HUES6 (cell line): Measurements from ENCODE around the gene ZNF366.

ENCODE experiments used
- H3K27ac ChIP-seq: 2 replicates; pipeline ENCODE4 v1.7.0; 2013; ENCODE audit warnings: low read depth, mild to moderate bottlenecking, low read length, inconsistent platforms
- H3K27me3 ChIP-seq: 2 replicates; pipeline ENCODE4 v1.6.1; 2013; ENCODE audit warnings: low read length; ENCODE audit not compliant: control insufficient read depth, insufficient read depth
- H3K36me3 ChIP-seq: 2 replicates; pipeline ENCODE4 v1.6.1; 2013; ENCODE audit warnings: low read length; ENCODE audit not compliant: control insufficient read depth, insufficient read depth
- H3K4me1 ChIP-seq: 2 replicates; pipeline ENCODE4 v1.6.1; 2013; ENCODE audit warnings: low read length; ENCODE audit not compliant: control insufficient read depth, insufficient read depth
- H3K4me3 ChIP-seq: 2 replicates; pipeline ENCODE4 v1.5.1; 2013; ENCODE audit warnings: low read depth, low read length
- H3K9ac ChIP-seq: one replicate; pipeline ENCODE4 v1.6.1; 2013; ENCODE audit warnings: mild to moderate bottlenecking, low read length
- H3K9me3 ChIP-seq: 2 replicates; pipeline ENCODE4 v1.6.1; 2013; ENCODE audit warnings: low read depth, low read length; ENCODE audit not compliant: control insufficient read depth, insufficient read depth

Gene ZNF366

DNA sequence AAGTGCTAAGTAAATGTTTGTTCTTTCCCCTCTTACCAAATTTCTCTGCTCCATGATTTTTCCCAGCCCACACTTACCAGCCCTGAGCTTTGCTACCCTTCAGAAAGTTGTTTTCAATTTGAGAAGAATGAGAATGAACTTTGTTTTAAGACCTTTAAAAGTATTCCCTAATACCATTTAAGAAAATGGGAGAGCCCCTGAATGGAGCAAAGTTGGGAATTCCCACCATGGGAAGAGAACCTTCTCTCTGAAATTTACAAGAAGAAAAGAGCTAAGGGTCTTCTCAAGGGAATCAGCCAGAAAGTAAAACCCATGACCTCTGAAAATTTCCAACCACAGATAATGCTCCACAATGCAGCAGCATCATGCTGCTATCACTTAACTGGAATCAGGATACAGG is 17.7 kb downstream of the ZNF366 start:
- H3K9ac ChIP-seq, result no peak overlapping the region
- no peak overlapping the region for H3K4me3 ChIP-seq
- no peaks in the 10 kb centered on the region for H3K36me3 ChIP-seq
- H3K27me3 ChIP-seq, result no peaks in the 10 kb centered on the region
- no peaks in the 10 kb centered on the region for H3K9me3 ChIP-seq
- no peak overlapping the region for H3K27ac ChIP-seq
- peaks cover 16% of the 10 kb centered on the region for H3K4me1 ChIP-seq

DNA sequence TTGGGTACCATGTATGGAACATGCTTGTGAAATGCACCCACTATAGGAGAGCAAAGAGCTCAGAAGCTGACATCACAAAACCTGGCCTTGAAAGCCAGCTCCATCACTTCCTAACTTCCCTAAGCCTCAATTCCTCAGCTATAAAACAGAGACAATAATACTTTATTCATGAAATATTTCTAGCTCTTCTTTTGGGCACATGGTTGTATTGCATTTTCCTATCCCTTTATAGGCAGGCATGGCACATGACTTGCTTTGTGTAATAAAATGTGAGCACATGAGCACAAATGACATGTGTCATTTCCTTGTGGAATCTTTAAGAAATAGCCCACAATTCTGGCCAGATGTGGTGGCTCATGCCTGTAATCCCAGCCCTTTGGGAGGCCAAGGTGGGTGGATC is 18.5 kb downstream of the ZNF366 start:
- no peak overlapping the region for H3K4me3 ChIP-seq
- no peaks in the 10 kb centered on the region for H3K9me3 ChIP-seq
- H3K27ac ChIP-seq, result no peak overlapping the region
- H3K9ac ChIP-seq, result no peak overlapping the region
- H3K27me3 ChIP-seq, result no peaks in the 10 kb centered on the region
- peaks cover 16% of the 10 kb centered on the region for H3K4me1 ChIP-seq
- no peaks in the 10 kb centered on the region for H3K36me3 ChIP-seq

DNA sequence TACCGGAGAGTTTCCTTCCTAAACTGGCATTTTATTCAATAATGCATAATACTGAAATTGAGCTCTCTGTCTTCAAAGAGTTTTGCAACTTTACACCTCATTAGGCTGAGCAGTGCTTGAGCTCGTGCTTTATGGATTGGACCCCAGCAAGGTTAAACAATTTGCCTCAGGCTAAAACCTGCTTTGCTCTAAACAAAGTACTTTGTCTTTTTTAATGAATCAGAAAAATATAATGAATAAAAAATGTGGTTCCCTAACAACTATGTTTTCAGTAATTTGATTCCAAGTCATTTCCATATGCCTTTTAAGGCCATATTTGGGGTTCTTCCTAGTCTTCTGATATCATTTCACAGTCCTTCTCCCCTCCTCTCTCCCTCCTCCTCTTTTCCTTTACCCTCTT is 20.0 kb downstream of the ZNF366 start:
- no peak overlapping the region for H3K4me3 ChIP-seq
- no peaks in the 10 kb centered on the region for H3K9me3 ChIP-seq
- H3K9ac ChIP-seq, result no peak overlapping the region
- H3K4me1 ChIP-seq, result peaks cover 16% of the 10 kb centered on the region
- H3K27ac ChIP-seq, result no peak overlapping the region
- H3K27me3 ChIP-seq, result no peaks in the 10 kb centered on the region
- H3K36me3 ChIP-seq, result no peaks in the 10 kb centered on the region

DNA sequence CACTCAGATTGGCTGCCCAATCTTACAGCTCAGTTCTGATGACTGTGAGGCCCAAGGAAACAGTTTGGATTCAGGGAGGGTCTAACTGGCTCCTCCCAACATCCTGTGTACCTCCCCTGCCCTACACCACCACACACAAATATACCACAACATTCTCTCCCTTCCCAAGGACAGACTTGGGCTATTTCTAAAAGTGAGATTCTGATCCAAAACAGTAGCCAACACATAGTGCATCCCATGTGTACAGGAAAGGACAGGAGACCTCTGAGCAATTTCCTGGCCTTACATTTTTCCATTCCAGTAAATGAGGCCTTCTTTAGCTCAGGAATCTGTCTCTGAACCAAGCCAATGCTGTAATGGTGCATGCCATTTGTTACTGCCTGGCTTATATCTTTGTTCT is 20.8 kb downstream of the ZNF366 start:
- Histone ChIP-seq H3K4me3 (no peak overlapping the region), H3K9ac (no peak overlapping the region), H3K4me1 (peaks cover 16% of the 10 kb centered on the region), H3K36me3 (no peaks in the 10 kb centered on the region), H3K27me3 (no peaks in the 10 kb centered on the region), H3K9me3 (no peaks in the 10 kb centered on the region), H3K27ac (no peak overlapping the region)

DNA sequence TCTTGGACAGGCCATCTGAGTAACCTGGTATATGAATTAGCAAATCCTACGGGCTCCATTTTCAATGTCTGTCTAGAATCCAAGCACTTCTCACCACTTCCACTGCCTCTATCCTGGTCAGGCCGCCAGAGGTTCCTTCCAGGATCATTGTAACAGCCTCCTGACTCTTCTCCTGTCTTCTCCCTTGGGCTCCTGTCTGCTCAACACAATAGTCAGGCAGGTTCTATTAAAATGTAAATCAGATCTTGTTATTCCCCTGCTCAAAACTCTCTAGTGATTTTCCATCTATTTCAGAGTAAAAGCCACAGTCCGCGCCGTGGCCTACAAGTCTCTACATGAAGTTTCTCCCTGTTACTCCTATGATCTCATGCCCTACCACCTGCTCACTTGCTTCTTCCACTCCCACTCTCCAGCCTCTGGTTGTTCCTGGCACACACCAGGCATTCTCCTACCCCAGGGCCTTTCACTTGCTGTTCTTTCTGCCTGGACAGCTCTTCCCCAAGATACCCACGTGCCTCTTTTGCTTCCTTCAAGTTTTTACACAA is 21.7 kb downstream of the ZNF366 start:
- no peaks in the 10 kb centered on the region for H3K27me3 ChIP-seq
- no peak overlapping the region for H3K27ac ChIP-seq
- no peak overlapping the region for H3K9ac ChIP-seq
- no peak overlapping the region for H3K4me3 ChIP-seq
- H3K9me3 ChIP-seq, result no peaks in the 10 kb centered on the region
- H3K4me1 ChIP-seq, result peaks cover 16% of the 10 kb centered on the region
- no peaks in the 10 kb centered on the region for H3K36me3 ChIP-seq

DNA sequence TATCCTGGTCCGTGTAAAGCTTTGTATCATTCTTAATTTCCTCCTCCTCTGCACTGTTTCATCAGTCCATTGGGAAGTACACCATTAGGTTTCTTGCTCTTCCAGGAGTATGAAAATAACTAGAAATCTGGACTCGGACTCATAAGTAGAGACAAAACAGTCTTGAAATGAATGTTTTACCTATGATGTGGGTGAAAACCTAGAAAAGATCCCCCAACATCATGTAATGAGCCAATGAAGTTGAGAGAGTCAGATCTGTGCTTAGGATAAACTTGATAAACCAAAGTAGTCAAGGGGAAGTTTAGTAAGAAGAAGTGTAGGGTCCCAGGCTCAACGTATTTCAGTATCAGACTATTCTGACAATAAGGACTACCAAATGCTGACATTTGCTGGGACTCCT is 25.2 kb downstream of the ZNF366 start:
- H3K4me1 ChIP-seq, result peaks cover 16% of the 10 kb centered on the region
- H3K9ac ChIP-seq, result no peak overlapping the region

DNA sequence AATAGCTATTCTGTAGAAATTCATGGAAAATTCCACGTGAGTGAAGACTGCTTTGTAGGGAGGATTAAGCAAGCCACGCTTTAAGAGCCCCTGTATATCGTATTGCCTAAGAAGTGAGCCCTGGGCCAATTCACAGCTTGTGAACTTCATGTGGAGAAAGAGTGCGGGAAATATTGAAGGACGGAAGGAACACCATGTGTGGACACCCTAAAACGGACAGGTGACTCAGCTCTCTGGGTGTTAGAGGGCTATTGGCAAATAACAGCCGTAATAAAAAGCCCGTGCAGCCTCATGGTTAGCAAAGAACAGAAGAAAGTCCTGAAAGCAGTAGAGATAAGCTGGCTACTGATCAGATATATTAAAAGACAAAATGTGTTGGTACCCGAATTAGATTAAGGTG is 26.4 kb downstream of the ZNF366 start:
- Histone ChIP-seq H3K9ac (no peak overlapping the region), H3K27ac (no peak overlapping the region), H3K4me1 (peaks cover 9% of the 10 kb centered on the region), H3K9me3 (no peaks in the 10 kb centered on the region), H3K27me3 (no peaks in the 10 kb centered on the region), H3K36me3 (no peaks in the 10 kb centered on the region), H3K4me3 (no peak overlapping the region)

More for the DNA sequence above, 25.2 kb downstream of the ZNF366 start:
- no peak overlapping the region for H3K27ac ChIP-seq
- H3K27me3 ChIP-seq, result no peaks in the 10 kb centered on the region
- H3K36me3 ChIP-seq, result no peaks in the 10 kb centered on the region
- H3K9me3 ChIP-seq, result no peaks in the 10 kb centered on the region
- no peak overlapping the region for H3K4me3 ChIP-seq

DNA sequence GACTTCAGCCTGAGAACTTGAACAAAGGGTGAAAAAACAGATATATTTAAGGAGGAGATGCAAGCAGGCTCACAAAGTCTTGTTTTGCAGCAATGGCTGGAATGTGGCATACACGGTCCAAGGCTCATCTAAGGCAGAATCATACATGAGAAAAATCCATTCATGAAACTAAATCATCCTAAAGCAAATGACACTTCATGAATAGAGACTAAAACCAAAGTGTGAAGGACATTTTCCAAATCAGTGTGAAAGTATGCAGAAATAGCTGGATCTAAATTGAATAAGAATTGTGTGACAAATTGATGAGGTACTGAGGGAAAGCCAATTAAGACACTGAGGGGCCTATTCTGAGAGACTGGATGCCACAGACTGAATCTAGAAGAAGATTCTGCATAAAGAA is 27.3 kb downstream of the ZNF366 start:
- no peak overlapping the region for H3K4me3 ChIP-seq
- H3K4me1 ChIP-seq, result no peaks in the 10 kb centered on the region
- no peaks in the 10 kb centered on the region for H3K36me3 ChIP-seq
- no peaks in the 10 kb centered on the region for H3K9me3 ChIP-seq
- no peaks in the 10 kb centered on the region for H3K27me3 ChIP-seq
- no peak overlapping the region for H3K27ac ChIP-seq
- no peak overlapping the region for H3K9ac ChIP-seq

DNA sequence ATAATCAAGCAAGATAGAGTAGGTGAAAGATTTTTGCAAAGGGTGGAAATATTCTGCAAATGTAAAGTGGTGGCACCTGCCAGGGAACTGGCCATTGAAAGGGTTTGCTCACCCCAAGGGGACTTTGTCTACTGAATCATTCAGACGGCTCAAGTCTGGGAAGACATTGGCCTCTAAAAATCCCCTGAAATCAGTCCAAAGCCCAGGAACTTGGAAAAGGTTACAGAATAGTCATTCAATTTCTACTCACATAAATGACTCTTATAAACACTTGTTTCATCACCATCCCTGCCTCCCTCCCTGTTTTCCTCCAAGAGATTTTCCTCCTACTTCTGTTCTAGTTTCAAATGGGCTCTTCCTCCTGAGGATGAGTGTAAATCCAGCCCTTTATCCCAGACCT is 28.5 kb downstream of the ZNF366 start:
- H3K27me3 ChIP-seq, result no peaks in the 10 kb centered on the region
- H3K4me1 ChIP-seq, result no peaks in the 10 kb centered on the region
- H3K9ac ChIP-seq, result no peak overlapping the region
- H3K27ac ChIP-seq, result no peak overlapping the region
- H3K36me3 ChIP-seq, result no peaks in the 10 kb centered on the region
- H3K4me3 ChIP-seq, result no peak overlapping the region
- no peaks in the 10 kb centered on the region for H3K9me3 ChIP-seq

DNA sequence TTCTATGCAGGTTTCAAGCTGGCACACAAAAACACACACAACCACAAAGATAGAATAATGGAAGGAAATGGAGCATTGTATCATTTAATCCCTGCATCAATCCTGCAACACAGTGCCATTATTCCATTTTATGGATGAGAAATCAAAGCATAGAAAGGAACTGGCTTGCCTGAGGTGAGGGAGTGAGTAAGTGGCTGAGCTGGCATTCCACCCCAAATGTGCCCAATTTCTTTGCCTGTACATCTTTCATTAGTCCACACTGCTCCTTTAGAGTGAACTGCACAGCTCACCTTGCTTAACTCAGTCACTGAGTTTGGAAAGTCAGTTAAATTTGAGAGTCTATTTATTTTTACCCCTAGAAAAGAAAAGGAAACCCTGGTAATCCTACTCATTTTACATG is 28.9 kb downstream of the ZNF366 start:
- no peaks in the 10 kb centered on the region for H3K27me3 ChIP-seq
- H3K9ac ChIP-seq, result no peak overlapping the region

DNA sequence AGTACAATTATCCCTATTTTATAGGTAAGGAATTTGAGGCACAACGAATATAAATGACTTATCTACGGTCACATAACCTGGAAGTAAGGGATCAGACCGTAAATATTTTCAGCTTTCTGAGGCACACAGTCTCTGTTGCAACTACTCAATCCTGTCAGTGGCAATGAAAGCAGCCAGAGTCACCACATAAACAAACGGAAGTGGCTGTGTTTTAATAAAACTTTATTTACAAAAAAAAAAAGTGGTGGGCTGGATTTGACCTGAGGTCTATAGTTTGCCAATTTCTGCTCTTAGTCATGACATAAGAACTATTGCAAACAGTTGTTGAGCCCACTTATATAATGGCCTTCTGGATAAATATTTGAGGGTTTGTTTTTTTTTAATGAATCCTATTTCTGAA is 29.6 kb downstream of the ZNF366 start:
- H3K36me3 ChIP-seq, result no peaks in the 10 kb centered on the region
- no peak overlapping the region for H3K4me3 ChIP-seq
- no peak overlapping the region for H3K9ac ChIP-seq
- H3K27me3 ChIP-seq, result no peaks in the 10 kb centered on the region
- H3K4me1 ChIP-seq, result no peaks in the 10 kb centered on the region
- no peaks in the 10 kb centered on the region for H3K9me3 ChIP-seq
- H3K27ac ChIP-seq, result no peak overlapping the region

More for the DNA sequence above, 28.9 kb downstream of the ZNF366 start:
- no peak overlapping the region for H3K4me3 ChIP-seq
- H3K4me1 ChIP-seq, result no peaks in the 10 kb centered on the region
- H3K9me3 ChIP-seq, result no peaks in the 10 kb centered on the region
- H3K27ac ChIP-seq, result no peak overlapping the region
- no peaks in the 10 kb centered on the region for H3K36me3 ChIP-seq

DNA sequence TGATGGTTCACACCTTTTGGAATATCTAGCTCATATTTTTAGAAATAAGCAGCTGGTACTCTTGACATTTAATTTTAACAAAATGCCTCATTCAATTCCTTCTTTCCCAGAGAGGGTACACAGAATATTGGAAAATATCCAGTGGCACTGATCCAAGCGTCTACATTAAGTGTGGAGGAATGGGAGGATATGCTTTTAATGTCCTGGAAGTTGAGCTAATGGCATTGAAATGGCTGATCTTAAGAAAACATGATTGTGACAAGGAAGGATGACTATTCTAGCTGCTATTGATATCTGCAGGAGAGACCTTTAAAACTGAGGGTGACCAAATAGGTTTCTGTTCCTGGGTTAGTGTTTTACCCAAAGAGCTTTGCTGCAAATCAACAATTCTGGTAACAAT is 30.0 kb downstream of the ZNF366 start:
- Histone ChIP-seq H3K27ac (no peak overlapping the region), H3K9me3 (no peaks in the 10 kb centered on the region), H3K4me1 (no peaks in the 10 kb centered on the region), H3K27me3 (no peaks in the 10 kb centered on the region), H3K4me3 (no peak overlapping the region), H3K9ac (no peak overlapping the region), H3K36me3 (no peaks in the 10 kb centered on the region)
